ENCODE data around the gene AUNIP.

AUNIP gene

GRCh38 chr1:25820247-25821111 is 38.8 kb downstream of the AUNIP start:
- peak; percentile 82 for DNase-seq (ENCODE audit: low read depth)
- no peaks in the 10 kb centered on the region for H3K27me3 ChIP-seq (replicated peaks; ENCODE audit: control insufficient read depth, insufficient read depth, low read length)
- H3K4me1 ChIP-seq (ENCODE audit: control insufficient read depth, insufficient read depth, low read length): peaks cover 45% of the 10 kb centered on the region
- H3K4me3 ChIP-seq (ENCODE audit: low read length): peak overlapping the region; percentile 91
- no peaks in the 10 kb centered on the region for H3K9me3 ChIP-seq (ENCODE audit: control insufficient read depth, low read length)
- peaks cover 10% of the 10 kb centered on the region for H3K36me3 ChIP-seq (ENCODE audit: control insufficient read depth, insufficient read depth, low read length, severe bottlenecking)
- peak overlapping the region; percentile 97 for H3K9ac ChIP-seq (ENCODE audit: low read length)

- DNase-seq (ENCODE audit: low read depth): peak; percentile 91
- H3K4me3 ChIP-seq (ENCODE audit: low read length): peak within 1 kb of the TSS; percentile 91
- H3K4me1 ChIP-seq (ENCODE audit: control insufficient read depth, insufficient read depth, low read length): peaks cover 43% of the 10 kb centered on the region
- H3K9me3 ChIP-seq (ENCODE audit: control insufficient read depth, low read length): no peaks in the 10 kb centered on the region
- H3K9ac ChIP-seq (ENCODE audit: low read length): peak within 1 kb of the TSS; percentile 97
- peaks cover 18% of the 10 kb centered on the region for H3K36me3 ChIP-seq (ENCODE audit: control insufficient read depth, insufficient read depth, low read length, severe bottlenecking)
- H3K27me3 ChIP-seq (replicated peaks; ENCODE audit: control insufficient read depth, insufficient read depth, low read length): no peaks in the 10 kb centered on the region
Measured at GRCh38 chr1:25819491-25820246, 39.6 kb downstream of the AUNIP start, which contains the start of gene MTFR1L. Gene MTFR1L (plus strand): TSS chr1:25819954. CDS start chr1:25823105, 3,151 bp downstream.

- no peaks in the 10 kb centered on the region for H3K27me3 ChIP-seq (replicated peaks; ENCODE audit: control insufficient read depth, insufficient read depth, low read length)
- peak overlapping the region; percentile 91 for H3K4me3 ChIP-seq (ENCODE audit: low read length)
- peaks cover 43% of the 10 kb centered on the region for H3K4me1 ChIP-seq (ENCODE audit: control insufficient read depth, insufficient read depth, low read length)
- no peaks in the 10 kb centered on the region for H3K9me3 ChIP-seq (ENCODE audit: control insufficient read depth, low read length)
- H3K9ac ChIP-seq (ENCODE audit: low read length): peak overlapping the region; percentile 97
- H3K36me3 ChIP-seq (ENCODE audit: control insufficient read depth, insufficient read depth, low read length, severe bottlenecking): peaks cover 28% of the 10 kb centered on the region
- DNase-seq (ENCODE audit: low read depth): no peak
Measured at GRCh38 chr1:25818569-25818968, 40.7 kb downstream of the AUNIP start.

- peak overlapping the region; percentile 97 for H3K9ac ChIP-seq (ENCODE audit: low read length)
- H3K27me3 ChIP-seq (replicated peaks; ENCODE audit: control insufficient read depth, insufficient read depth, low read length): no peaks in the 10 kb centered on the region
- H3K4me3 ChIP-seq (ENCODE audit: low read length): no peak overlapping the region
- H3K36me3 ChIP-seq (ENCODE audit: control insufficient read depth, insufficient read depth, low read length, severe bottlenecking): peaks cover 32% of the 10 kb centered on the region
- H3K9me3 ChIP-seq (ENCODE audit: control insufficient read depth, low read length): no peaks in the 10 kb centered on the region
- H3K4me1 ChIP-seq (ENCODE audit: control insufficient read depth, insufficient read depth, low read length): peaks cover 37% of the 10 kb centered on the region
- DNase-seq (ENCODE audit: low read depth): no peak
Measured at GRCh38 chr1:25817840-25818501, 41.3 kb downstream of the AUNIP start.

GRCh38 chr1:25816112-25816718 is 43.0 kb downstream of the AUNIP start:
- H3K4me3 ChIP-seq (ENCODE audit: low read length): no peak overlapping the region
- no peaks in the 10 kb centered on the region for H3K9me3 ChIP-seq (ENCODE audit: control insufficient read depth, low read length)
- DNase-seq (ENCODE audit: low read depth): no peak
- H3K4me1 ChIP-seq (ENCODE audit: control insufficient read depth, insufficient read depth, low read length): peaks cover 23% of the 10 kb centered on the region
- H3K9ac ChIP-seq (ENCODE audit: low read length): no peak overlapping the region
- H3K27me3 ChIP-seq (replicated peaks; ENCODE audit: control insufficient read depth, insufficient read depth, low read length): no peaks in the 10 kb centered on the region
- H3K36me3 ChIP-seq (ENCODE audit: control insufficient read depth, insufficient read depth, low read length, severe bottlenecking): peaks cover 49% of the 10 kb centered on the region

GRCh38 chr1:25815208-25816111 is 43.8 kb downstream of the AUNIP start:
- no peaks in the 10 kb centered on the region for H3K9me3 ChIP-seq (ENCODE audit: control insufficient read depth, low read length)
- peaks cover 18% of the 10 kb centered on the region for H3K4me1 ChIP-seq (ENCODE audit: control insufficient read depth, insufficient read depth, low read length)
- peaks cover 50% of the 10 kb centered on the region for H3K36me3 ChIP-seq (ENCODE audit: control insufficient read depth, insufficient read depth, low read length, severe bottlenecking)
- H3K4me3 ChIP-seq (ENCODE audit: low read length): no peak overlapping the region
- no peak overlapping the region for H3K9ac ChIP-seq (ENCODE audit: low read length)
- no peaks in the 10 kb centered on the region for H3K27me3 ChIP-seq (replicated peaks; ENCODE audit: control insufficient read depth, insufficient read depth, low read length)
- no peak for DNase-seq (ENCODE audit: low read depth)

- Histone ChIP-seq H3K4me1 (ENCODE audit: control insufficient read depth, insufficient read depth, low read length) (peaks cover 18% of the 10 kb centered on the region), H3K36me3 (ENCODE audit: control insufficient read depth, insufficient read depth, low read length, severe bottlenecking) (peaks cover 53% of the 10 kb centered on the region), H3K4me3 (ENCODE audit: low read length) (no peak overlapping the region), H3K9me3 (ENCODE audit: control insufficient read depth, low read length) (no peaks in the 10 kb centered on the region), H3K27me3 (replicated peaks; ENCODE audit: control insufficient read depth, insufficient read depth, low read length) (no peaks in the 10 kb centered on the region), H3K9ac (ENCODE audit: low read length) (no peak overlapping the region)
- DNase-seq (ENCODE audit: low read depth): no peak
Measured at GRCh38 chr1:25814549-25815087, 44.6 kb downstream of the AUNIP start.

GRCh38 chr1:25813734-25814471 is 45.4 kb downstream of the AUNIP start:
- no peaks in the 10 kb centered on the region for H3K27me3 ChIP-seq (replicated peaks; ENCODE audit: control insufficient read depth, insufficient read depth, low read length)
- DNase-seq (ENCODE audit: low read depth): no peak
- H3K9me3 ChIP-seq (ENCODE audit: control insufficient read depth, low read length): no peaks in the 10 kb centered on the region

GRCh38 chr1:25813071-25813733 is 46.1 kb downstream of the AUNIP start:
- Histone ChIP-seq H3K27me3 (replicated peaks; ENCODE audit: control insufficient read depth, insufficient read depth, low read length) (no peaks in the 10 kb centered on the region), H3K9me3 (ENCODE audit: control insufficient read depth, low read length) (no peaks in the 10 kb centered on the region), H3K9ac (ENCODE audit: low read length) (no peak overlapping the region), H3K36me3 (ENCODE audit: control insufficient read depth, insufficient read depth, low read length, severe bottlenecking) (peaks cover 65% of the 10 kb centered on the region), H3K4me3 (ENCODE audit: low read length) (no peak overlapping the region), H3K4me1 (ENCODE audit: control insufficient read depth, insufficient read depth, low read length) (peaks cover 8% of the 10 kb centered on the region)
- DNase-seq (ENCODE audit: low read depth): no peak

More at GRCh38 chr1:25813734-25814471, 45.4 kb downstream of the AUNIP start:
- peaks cover 60% of the 10 kb centered on the region for H3K36me3 ChIP-seq (ENCODE audit: control insufficient read depth, insufficient read depth, low read length, severe bottlenecking)
- no peak overlapping the region for H3K4me3 ChIP-seq (ENCODE audit: low read length)
- peaks cover 15% of the 10 kb centered on the region for H3K4me1 ChIP-seq (ENCODE audit: control insufficient read depth, insufficient read depth, low read length)
- no peak overlapping the region for H3K9ac ChIP-seq (ENCODE audit: low read length)
